ENCODE data around the gene COL19A1.
"Not testable (repeated sequence)": the region's sequence is repeated elsewhere in the genome, so short reads cannot be mapped to it uniquely, and the experiment has no call there.

COL19A1 gene

GRCh38 chr6:69866770-69867638 lies 648 bp downstream of the COL19A1 start:
- peak; percentile 46 for DNase-seq (ENCODE audit: low spot score)

DNA sequence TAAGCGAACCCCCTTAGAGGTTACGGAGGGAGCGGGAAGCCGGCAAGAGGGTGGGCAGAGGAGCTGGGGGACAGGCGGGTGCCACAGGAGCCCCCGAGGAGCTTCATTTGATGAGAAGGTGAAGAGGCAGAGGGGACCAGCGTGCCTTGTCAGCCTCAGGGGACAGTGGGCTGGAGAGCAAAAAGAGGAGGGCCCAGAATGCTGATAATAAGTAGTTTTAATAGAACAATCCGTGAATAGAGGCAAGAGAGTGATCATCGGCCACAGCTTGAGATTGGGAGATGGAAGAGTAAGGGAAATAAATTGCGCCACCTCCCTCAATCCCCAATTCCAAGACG lies 1.3 kb downstream of the COL19A1 start:
- DNase-seq (ENCODE audit: low spot score) = no peak

DNA sequence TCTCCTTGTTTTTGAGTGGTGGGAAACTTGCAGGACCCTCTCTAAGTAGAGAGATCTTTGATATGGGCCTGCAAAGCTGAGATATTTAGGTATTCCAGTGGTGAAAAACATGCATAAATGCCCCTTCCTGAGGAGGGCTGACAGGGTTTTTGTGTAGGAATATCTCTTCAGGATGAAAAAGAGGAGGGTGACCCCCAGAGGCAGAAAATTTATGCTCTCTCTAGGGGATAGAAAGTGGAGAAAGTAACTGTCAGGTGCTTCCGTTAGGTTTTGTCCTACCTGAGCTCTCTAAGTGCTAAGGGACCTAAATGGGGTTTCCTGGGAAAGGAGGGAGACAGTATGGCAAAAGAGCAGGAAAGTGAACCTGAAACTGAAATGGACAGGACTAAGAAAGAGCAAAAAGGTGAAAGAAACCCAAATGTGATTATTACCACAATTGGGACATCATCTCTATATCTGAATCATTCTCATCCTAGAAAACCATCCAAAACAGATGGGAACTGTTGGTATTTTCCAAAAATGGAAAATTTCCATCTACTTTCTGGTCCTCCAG lies 2.0 kb downstream of the COL19A1 start:
- no peak for DNase-seq (ENCODE audit: low spot score)

DNA sequence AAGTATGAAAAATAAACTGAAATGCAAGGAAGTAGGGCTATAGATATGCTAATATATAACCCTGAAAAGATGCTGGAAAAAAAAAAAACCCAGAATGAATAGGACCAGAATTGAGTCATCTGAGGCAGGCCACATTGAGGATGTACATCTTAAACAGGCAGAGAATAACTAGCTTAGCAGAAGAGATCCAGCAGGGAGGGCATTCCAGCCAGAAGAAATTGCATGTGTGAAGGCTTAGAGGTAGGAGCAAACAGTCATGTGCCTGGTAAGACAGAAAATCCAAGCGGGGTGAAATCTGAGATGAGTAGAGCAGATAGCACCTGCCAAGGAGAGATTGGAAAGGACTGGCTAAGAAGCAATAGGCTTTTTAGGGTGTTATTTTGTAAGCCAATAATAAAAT lies 2.6 kb downstream of the COL19A1 start:
- DNase-seq (ENCODE audit: low spot score) = no peak

DNA sequence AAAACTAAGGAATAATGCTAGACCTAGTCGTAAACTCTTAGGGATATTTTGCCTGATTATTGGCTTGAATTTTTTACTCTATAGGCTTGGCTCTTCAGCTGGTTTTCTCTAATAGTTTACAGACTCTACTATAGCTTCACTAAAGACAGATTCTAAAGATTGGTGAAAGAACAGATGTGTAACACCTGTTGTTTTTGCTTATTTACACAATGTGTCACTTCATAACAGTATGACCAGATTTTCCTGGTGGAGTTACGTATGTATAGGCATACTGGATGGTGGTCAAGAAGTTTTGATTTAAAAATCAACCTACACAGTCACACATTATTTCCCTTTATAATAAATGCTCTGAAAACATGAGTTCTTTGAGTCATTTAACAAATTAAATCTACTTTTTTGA lies 4.8 kb downstream of the COL19A1 start:
- DNase-seq (ENCODE audit: low spot score) = no peak

GRCh38 chr6:69873291-69873690 lies 6.9 kb downstream of the COL19A1 start:
- no peak for DNase-seq (ENCODE audit: low spot score)

DNA sequence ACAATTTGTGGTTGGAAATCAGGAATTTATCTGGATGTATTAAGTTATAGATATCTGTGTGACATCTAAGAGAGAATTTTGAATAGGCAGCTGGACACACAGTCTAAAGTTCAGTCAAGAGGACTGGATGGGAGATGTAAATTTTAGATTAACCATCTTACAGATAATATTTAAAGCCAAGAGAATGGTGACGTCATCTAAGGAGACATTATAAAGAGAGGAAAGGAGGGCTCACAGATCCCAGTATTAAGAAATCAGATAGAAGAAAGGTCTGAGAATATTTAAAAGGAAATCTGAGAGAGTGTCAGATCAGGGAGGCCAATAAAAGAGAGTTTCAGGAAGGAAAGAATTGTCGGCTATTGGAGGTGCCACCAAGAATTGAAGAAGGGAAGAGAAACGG lies 9.4 kb downstream of the COL19A1 start:
- DNase-seq (ENCODE audit: low spot score) = no peak

DNA sequence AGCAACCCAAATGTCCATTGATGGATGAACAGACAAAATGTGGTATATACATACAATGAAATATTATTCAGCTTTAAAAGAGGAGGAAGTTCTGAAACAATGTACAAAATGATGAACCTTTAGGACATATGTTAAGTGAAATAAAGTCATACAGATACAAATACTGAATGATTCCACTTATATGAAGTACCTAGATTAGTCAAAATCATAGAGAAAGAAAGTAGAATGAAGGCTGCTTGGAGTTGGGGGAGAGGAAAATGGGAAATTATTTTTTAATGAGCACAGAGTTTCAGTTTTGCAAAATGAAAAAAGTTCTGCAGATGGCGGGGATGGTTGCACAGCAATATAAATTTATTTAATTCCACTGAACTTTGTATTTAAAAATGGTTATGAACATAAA lies 12.4 kb downstream of the COL19A1 start:
- DNase-seq (ENCODE audit: low spot score) = no peak

DNA sequence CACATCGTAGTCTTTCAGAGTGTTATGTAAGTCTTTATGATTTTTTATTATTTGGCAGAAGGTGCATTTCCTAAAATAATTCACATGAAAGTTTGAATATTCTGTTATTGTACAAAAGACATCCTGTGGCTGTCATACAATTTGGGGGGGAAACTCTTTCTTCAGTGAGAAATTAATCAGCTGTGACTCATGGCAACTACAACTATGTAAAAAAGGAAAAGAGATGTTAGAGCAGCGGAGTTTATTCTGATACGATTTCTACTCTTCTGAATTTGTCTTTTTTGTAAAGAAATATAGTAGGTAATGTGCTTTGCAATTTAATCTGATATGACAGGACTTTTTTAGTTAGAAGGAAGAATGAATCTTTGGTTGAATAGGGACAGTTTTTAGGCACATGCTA lies 14.2 kb downstream of the COL19A1 start:
- no peak for DNase-seq (ENCODE audit: low spot score)

DNA sequence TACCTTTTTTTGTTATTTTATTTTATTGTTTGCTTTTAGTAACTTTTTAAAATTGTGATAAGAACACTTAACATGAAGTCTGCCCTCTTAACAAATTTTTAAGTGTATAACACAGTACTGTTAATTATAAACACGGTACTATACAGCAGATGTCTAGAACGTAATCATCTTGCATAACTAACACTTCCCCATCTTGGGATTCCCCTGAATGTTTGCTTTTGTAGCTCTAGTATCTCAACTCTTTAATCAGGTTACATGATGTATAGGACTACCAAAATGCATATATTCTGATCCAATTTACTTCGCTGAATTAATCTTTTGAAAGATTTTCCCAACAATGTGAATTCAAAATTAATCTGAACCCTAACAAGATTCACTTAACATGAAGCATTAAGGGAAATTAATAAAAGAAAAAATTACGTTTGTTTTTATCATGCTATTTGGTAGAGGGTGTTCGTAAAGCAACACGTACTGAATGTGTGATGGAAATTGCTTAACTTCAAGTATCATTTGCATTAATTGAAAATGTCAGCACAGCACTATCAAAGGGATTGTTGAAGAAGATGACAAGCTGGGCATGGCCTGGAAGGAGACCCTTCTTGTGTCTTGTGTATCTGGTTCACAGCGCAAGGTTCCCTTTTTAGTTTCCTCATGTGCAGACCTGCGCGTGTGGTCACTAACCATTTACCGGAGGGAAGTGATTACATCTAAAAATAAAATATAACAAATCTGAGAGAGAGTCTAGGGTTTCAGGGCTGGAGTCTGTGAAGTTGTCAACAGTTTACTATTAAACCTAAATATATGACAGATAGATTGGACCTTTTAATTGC lies 15.2 kb downstream of the COL19A1 start:
- no peak for DNase-seq (ENCODE audit: low spot score)

DNA sequence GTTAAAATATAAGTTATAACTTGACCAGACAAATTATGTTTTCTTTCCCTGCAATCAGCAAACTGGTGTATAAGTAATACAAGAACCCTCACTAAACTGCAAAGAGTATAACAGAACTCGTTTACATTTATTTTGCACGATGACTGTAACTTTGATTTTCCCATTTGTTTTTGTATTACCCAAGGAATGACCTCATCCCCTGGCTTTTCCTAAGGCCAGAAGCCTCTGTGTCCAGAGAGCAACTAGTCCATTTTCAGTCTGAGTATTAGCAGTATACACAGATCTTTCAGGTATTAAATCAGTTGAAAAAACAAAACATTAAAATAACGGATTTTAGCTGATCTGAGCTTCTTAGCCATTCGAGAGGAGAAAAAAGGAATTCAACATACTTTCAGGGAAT lies 17.2 kb downstream of the COL19A1 start:
- DNase-seq (ENCODE audit: low spot score) = no peak

- DNase-seq (ENCODE audit: low spot score) = no peak
Measured at GRCh38 chr6:69884231-69884630, 17.9 kb downstream of the COL19A1 start.

DNA sequence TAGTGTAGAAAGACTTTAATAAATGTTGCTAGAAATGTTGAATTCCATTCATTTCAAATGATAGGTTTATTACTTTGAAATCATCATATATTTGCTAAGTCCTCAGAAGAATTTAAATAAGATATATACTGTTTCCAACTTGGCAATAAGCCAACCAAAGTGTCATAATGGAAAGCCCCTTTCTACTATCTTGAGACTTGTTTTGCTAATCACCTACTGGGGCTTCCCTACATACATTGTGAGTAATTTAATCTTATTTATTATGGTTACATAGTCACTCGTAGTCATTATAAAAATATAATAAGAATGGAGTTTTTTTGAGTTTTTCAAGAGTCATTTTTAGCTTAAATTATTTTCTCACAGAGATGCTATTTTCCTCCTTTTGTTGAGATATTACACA lies 20.7 kb downstream of the COL19A1 start:
- DNase-seq (ENCODE audit: low spot score) = no peak

- no peak for DNase-seq (ENCODE audit: low spot score)
Measured at GRCh38 chr6:69887714-69888345, 21.5 kb downstream of the COL19A1 start.

DNA sequence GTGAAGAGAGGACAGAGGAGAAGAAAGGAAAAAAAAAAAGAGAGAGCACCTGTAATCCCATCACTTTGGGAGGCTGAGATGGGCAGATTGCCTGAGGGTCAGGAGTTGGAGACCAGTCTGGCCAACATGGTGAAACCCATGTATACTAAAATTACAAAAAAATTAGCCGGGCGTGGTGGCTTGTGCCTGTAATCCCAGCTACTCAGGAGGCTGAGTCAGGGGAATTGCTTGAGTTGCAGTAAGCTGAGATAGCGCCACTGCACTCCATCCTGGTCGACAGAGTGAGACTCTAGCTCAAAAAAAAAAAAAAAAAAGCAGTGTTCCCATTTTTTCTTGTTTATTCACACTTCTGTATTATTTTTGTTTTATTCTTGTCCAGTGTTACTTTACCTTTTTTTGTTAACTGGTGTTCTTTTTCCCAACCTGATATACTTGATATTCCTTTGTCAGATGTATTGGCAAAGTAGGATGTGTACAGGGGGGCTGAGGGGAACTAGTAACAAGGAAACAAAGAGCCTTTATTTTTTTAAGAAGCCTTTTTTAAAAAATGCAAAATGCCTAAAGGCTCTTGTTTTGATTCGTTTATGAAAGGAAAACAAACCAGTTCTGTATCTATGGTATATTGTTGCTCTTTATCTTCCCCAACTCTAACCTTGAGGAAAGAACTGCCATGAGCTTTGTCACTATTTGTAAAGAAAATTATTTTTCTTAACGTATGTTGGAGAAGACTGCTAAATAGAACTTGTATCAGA lies 22.3 kb downstream of the COL19A1 start:
- DNase-seq (ENCODE audit: low spot score) = no peak

GRCh38 chr6:69889234-69889974 lies 23.0 kb downstream of the COL19A1 start:
- DNase-seq (ENCODE audit: low spot score) = not testable (repeated sequence)

- DNase-seq (ENCODE audit: low spot score) = not testable (repeated sequence)
Measured at GRCh38 chr6:69892561-69892960, 26.2 kb downstream of the COL19A1 start.

GRCh38 chr6:69893266-69893665 lies 26.9 kb downstream of the COL19A1 start:
- DNase-seq (ENCODE audit: low spot score) = not testable (repeated sequence)

DNA sequence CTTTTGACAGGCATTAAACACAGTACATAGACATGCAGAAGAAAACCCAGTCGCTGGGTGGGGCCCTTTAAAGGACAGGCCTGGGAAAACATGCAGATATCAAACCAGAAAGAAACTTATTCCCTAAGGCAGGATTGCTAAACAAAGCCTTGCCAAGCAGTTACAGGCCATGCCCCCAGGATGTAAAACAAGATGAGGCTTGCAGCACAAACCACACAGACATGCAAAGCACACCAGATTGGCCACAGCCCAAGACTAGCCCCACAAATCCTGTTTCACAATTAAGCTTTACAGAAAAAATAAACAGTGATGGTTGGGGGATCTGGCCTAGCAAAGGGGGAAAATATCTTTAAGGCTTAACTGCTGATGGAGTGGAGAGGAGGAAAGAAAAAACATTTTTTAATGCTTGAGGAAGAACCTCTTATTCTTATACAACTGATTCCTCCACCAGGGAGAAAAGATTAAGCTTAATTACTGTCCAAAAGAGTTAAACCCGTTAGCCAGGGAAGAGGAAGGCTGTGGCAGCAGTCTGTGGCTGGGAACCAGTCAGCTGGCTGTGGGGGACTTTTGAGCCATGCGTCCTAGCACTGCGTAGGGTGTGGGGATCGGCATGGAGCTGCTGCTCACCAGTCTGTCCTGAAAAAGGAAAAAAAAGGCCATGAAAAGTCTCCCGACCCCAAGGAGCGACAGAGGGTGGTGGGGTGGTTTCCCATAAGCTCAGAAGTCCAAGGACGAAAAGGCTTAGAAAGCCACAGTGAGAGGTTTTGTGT lies 28.4 kb downstream of the COL19A1 start:
- DNase-seq (ENCODE audit: low spot score) = no peak

DNA sequence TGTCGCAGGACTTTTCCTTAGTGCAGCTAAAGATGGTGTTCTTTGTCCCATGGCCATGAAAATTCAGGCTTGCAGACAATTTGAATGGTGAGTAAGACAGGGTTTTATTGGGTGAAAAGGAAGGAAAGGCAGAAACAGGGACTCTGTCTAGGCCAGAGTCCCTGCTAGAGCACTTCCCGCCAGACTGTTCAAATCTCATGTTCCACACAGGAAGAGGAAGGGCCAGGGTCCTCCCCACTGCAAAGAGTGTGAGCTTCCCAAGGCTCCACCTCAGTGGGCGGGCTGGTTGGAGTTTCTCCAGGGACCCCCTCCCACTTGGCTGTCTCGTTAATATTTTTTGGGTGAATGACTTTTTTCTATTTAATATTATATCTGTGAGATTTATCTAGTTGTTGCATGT lies 29.0 kb downstream of the COL19A1 start:
- DNase-seq (ENCODE audit: low spot score) = no peak
